Karpas-422 (cell line): Measurements from ENCODE around the gene MEIG1. TPM values are rescaled to one million over a fixed set of nuclear protein-coding genes. Genes with fewer than 3 reads are reported as not detected.

Experiments used
- DNase-seq: peaks from one replicate; pipeline ENCODE4 v3.0.0-alpha.2; 2015
- H2AFZ ChIP-seq: fragments of 200-600 bp; sonication (generic); 2 replicates; pipeline ENCODE4 v1.6.1; 2014; ENCODE audit warnings: antibody characterized with exemption, low read length, mixed read lengths
- H3K27ac ChIP-seq: fragments of 200-600 bp; sonication (generic); 2 replicates; pipeline ENCODE4 v1.5.1; 2014; ENCODE audit warnings: mild to moderate bottlenecking, low read length, moderate library complexity
- H3K27me3 ChIP-seq: fragments of 200-600 bp; sonication (generic); 2 replicates; pipeline ENCODE4 v1.6.1; 2014; ENCODE audit warnings: low read length, mixed read lengths
- H3K36me3 ChIP-seq: fragments of 200-600 bp; sonication (generic); 2 replicates; pipeline ENCODE4 v1.6.1; 2014; ENCODE audit warnings: low read length, mixed read lengths; ENCODE audit not compliant: insufficient read depth
- H3K4me1 ChIP-seq: fragments of 200-600 bp; sonication (generic); 2 replicates; pipeline ENCODE4 v1.6.1; 2014; ENCODE audit warnings: mild to moderate bottlenecking, low read length, mixed read lengths
- H3K4me2 ChIP-seq: fragments of 200-600 bp; sonication (generic); 2 replicates; pipeline ENCODE4 v1.6.1; 2014; ENCODE audit warnings: low read length, low read depth, mild to moderate bottlenecking; ENCODE audit not compliant: poor library complexity, severe bottlenecking
- H3K4me3 ChIP-seq: fragments of 200-600 bp; sonication (generic); 2 replicates; pipeline ENCODE4 v1.5.1; 2014; ENCODE audit warnings: mild to moderate bottlenecking, antibody characterized with exemption, low read length, mixed read lengths
- H3K79me2 ChIP-seq: fragments of 200-600 bp; sonication (generic); 2 replicates; pipeline ENCODE4 v1.6.1; 2014; ENCODE audit warnings: mild to moderate bottlenecking, low read length, mixed read lengths
- H3K9ac ChIP-seq: fragments of 200-600 bp; sonication (generic); 2 replicates; pipeline ENCODE4 v1.6.0; 2014; ENCODE audit warnings: low read length
- H3K9me2 ChIP-seq: fragments of 200-600 bp; sonication (generic), shearing (Covaris generic); replicated peaks from 2 replicates; pipeline ENCODE4 v1.6.0; 2014; ENCODE audit warnings: mild to moderate bottlenecking, low read length, moderate library complexity; ENCODE audit not compliant: insufficient read depth
- H3K9me3 ChIP-seq: fragments of 300-700, 200-600 bp; sonication (generic); 2 replicates; pipeline ENCODE4 v1.6.1; 2014; ENCODE audit warnings: low read length, mixed read lengths
- H4K20me1 ChIP-seq: fragments of 200-600 bp; sonication (generic); 2 replicates; pipeline ENCODE4 v1.6.1; 2014; ENCODE audit warnings: mild to moderate bottlenecking, antibody characterized with exemption, low read length, low read depth; ENCODE audit not compliant: insufficient read depth
- total RNA-seq: library from RNA; depleted of rRNA; stranded (reverse); fragments of >200 nt; shearing (Covaris generic); gene quantifications from 2 replicates; pipeline ENCODE4 v1.2.3, GENCODE V29; 2014; ENCODE audit warnings: low replicate concordance

The MEIG1 gene
- total RNA-seq, 1 experiment from 2014 or later = 2.6 TPM

- no peak overlapping the region for H3K27ac ChIP-seq
- DNase-seq = no peak
- peaks cover 42% of the 10 kb centered on the region for H3K36me3 ChIP-seq
- peaks cover 19% of the 10 kb centered on the region for H3K4me1 ChIP-seq
- no peaks in the 10 kb centered on the region for H3K9me2 ChIP-seq
- H3K4me2 ChIP-seq = no peak overlapping the region
- no peak overlapping the region for H3K9ac ChIP-seq
- H2AFZ ChIP-seq = no peak overlapping the region
- peaks cover 7% of the 10 kb centered on the region for H4K20me1 ChIP-seq
- no peaks in the 10 kb centered on the region for H3K9me3 ChIP-seq
- H3K79me2 ChIP-seq = peaks cover 66% of the 10 kb centered on the region
- no peak overlapping the region for H3K4me3 ChIP-seq
- H3K27me3 ChIP-seq = no peaks in the 10 kb centered on the region
These were observed 11.9 kb upstream of the MEIG1 start for GRCh38 chr10:14947268-14947667.

GRCh38 chr10:14949291-14949690 is 9.9 kb upstream of the MEIG1 start:
- H3K4me2 ChIP-seq = no peak overlapping the region

GRCh38 chr10:14952851-14953423 is 6.3 kb upstream of the MEIG1 start:
- H3K4me2 ChIP-seq = peak overlapping the region; percentile 75
- H3K36me3 ChIP-seq = peaks cover 18% of the 10 kb centered on the region
- no peaks in the 10 kb centered on the region for H3K9me3 ChIP-seq
- DNase-seq = peak; percentile 52
- peak overlapping the region; percentile 85 for H3K27ac ChIP-seq
- peaks cover 63% of the 10 kb centered on the region for H3K79me2 ChIP-seq
- H3K27me3 ChIP-seq = no peaks in the 10 kb centered on the region
- peak overlapping the region; percentile 79 for H3K4me3 ChIP-seq
- no peaks in the 10 kb centered on the region for H3K9me2 ChIP-seq
- peak overlapping the region; percentile 85 for H3K9ac ChIP-seq
- H2AFZ ChIP-seq = no peak overlapping the region
- peaks cover 33% of the 10 kb centered on the region for H3K4me1 ChIP-seq
- peaks cover 7% of the 10 kb centered on the region for H4K20me1 ChIP-seq

More at GRCh38 chr10:14949291-14949690, 9.9 kb upstream of the MEIG1 start:
- H3K4me1 ChIP-seq = peaks cover 25% of the 10 kb centered on the region
- no peak overlapping the region for H2AFZ ChIP-seq
- H3K27me3 ChIP-seq = no peaks in the 10 kb centered on the region
- H4K20me1 ChIP-seq = peaks cover 7% of the 10 kb centered on the region
- H3K9me3 ChIP-seq = no peaks in the 10 kb centered on the region
- peaks cover 82% of the 10 kb centered on the region for H3K79me2 ChIP-seq
- peaks cover 42% of the 10 kb centered on the region for H3K36me3 ChIP-seq
- H3K27ac ChIP-seq = no peak overlapping the region
- DNase-seq = no peak
- no peak overlapping the region for H3K4me3 ChIP-seq
- no peak overlapping the region for H3K9ac ChIP-seq
- H3K9me2 ChIP-seq = no peaks in the 10 kb centered on the region

GRCh38 chr10:14953424-14954000 is 5.7 kb upstream of the MEIG1 start:
- peak overlapping the region; percentile 79 for H3K4me3 ChIP-seq
- DNase-seq = peak; percentile 62

GRCh38 chr10:14954001-14954770 is 5.0 kb upstream of the MEIG1 start, which contains the start of gene DCLRE1C:
TSS of gene DCLRE1C (minus strand) at chr10:14954096. CDS start at chr10:14954010, 86 bp downstream.
- H3K9me3 ChIP-seq = no peaks in the 10 kb centered on the region
- peaks cover 52% of the 10 kb centered on the region for H3K79me2 ChIP-seq
- peak within 1 kb of the TSS; percentile 85 for H3K9ac ChIP-seq
- peaks cover 37% of the 10 kb centered on the region for H3K4me1 ChIP-seq
- peak within 1 kb of the TSS; percentile 85 for H3K27ac ChIP-seq
- peak within 1 kb of the TSS; percentile 79 for H3K4me3 ChIP-seq
- H2AFZ ChIP-seq = peak within 1 kb of the TSS; percentile 76; the same call in 1 of the 2 replicates
- H3K36me3 ChIP-seq = peaks cover 8% of the 10 kb centered on the region
- peak within 1 kb of the TSS; percentile 75 for H3K4me2 ChIP-seq
- peak; percentile 96 for DNase-seq
- peaks cover 7% of the 10 kb centered on the region for H4K20me1 ChIP-seq
- no peaks in the 10 kb centered on the region for H3K27me3 ChIP-seq
- no peaks in the 10 kb centered on the region for H3K9me2 ChIP-seq

More at GRCh38 chr10:14953424-14954000, 5.7 kb upstream of the MEIG1 start:
- H3K27me3 ChIP-seq = no peaks in the 10 kb centered on the region
- H3K9me3 ChIP-seq = no peaks in the 10 kb centered on the region
- H4K20me1 ChIP-seq = peaks cover 7% of the 10 kb centered on the region
- H3K4me2 ChIP-seq = peak overlapping the region; percentile 75
- peaks cover 13% of the 10 kb centered on the region for H3K36me3 ChIP-seq
- H3K79me2 ChIP-seq = peaks cover 57% of the 10 kb centered on the region
- peak overlapping the region; percentile 85 for H3K9ac ChIP-seq
- H3K4me1 ChIP-seq = peaks cover 33% of the 10 kb centered on the region
- H3K27ac ChIP-seq = peak overlapping the region; percentile 85
- peak overlapping the region; percentile 76; the same call in 1 of the 2 replicates for H2AFZ ChIP-seq
- no peaks in the 10 kb centered on the region for H3K9me2 ChIP-seq

- H3K9me2 ChIP-seq = no peaks in the 10 kb centered on the region
- no peaks in the 10 kb centered on the region for H3K27me3 ChIP-seq
- H3K4me3 ChIP-seq = peak overlapping the region; percentile 79
- no peaks in the 10 kb centered on the region for H3K9me3 ChIP-seq
- peaks cover 37% of the 10 kb centered on the region for H3K4me1 ChIP-seq
- peak overlapping the region; percentile 85 for H3K9ac ChIP-seq
- H3K4me2 ChIP-seq = peak overlapping the region; percentile 75
- peak overlapping the region; percentile 85 for H3K27ac ChIP-seq
- DNase-seq = no peak
- H3K36me3 ChIP-seq = peaks cover under 1% of the 10 kb centered on the region
- H4K20me1 ChIP-seq = peaks cover 3% of the 10 kb centered on the region; the same call in 1 of the 2 replicates
- H2AFZ ChIP-seq = no peak overlapping the region
- H3K79me2 ChIP-seq = peaks cover 44% of the 10 kb centered on the region
These were observed 4.3 kb upstream of the MEIG1 start for GRCh38 chr10:14954934-14955333.

GRCh38 chr10:14958872-14959220 is 342 bp upstream of the MEIG1 start:
- peak overlapping the region; percentile 85 for H3K4me3 ChIP-seq
- H4K20me1 ChIP-seq = no peaks in the 10 kb centered on the region
- H3K9ac ChIP-seq = peak overlapping the region; percentile 91

GRCh38 chr10:14967897-14968296 is 8.7 kb downstream of the MEIG1 start:
- Histone ChIP-seq H3K4me3 (no peak overlapping the region), H3K27me3 (no peaks in the 10 kb centered on the region), H3K4me1 (peaks cover 6% of the 10 kb centered on the region; the same call in 1 of the 2 replicates), H3K36me3 (no peaks in the 10 kb centered on the region), H2AFZ (no peak overlapping the region), H3K4me2 (no peak overlapping the region), H4K20me1 (no peaks in the 10 kb centered on the region), H3K9ac (no peak overlapping the region), H3K27ac (no peak overlapping the region), H3K9me2 (no peaks in the 10 kb centered on the region), H3K79me2 (no peaks in the 10 kb centered on the region), H3K9me3 (no peaks in the 10 kb centered on the region)
- no peak for DNase-seq

More at GRCh38 chr10:14958872-14959220, 342 bp upstream of the MEIG1 start:
- no peak for DNase-seq
- no peaks in the 10 kb centered on the region for H3K36me3 ChIP-seq
- no peaks in the 10 kb centered on the region for H3K9me2 ChIP-seq
- H3K27ac ChIP-seq = no peak overlapping the region
- H3K27me3 ChIP-seq = no peaks in the 10 kb centered on the region
- peak overlapping the region; percentile 93 for H2AFZ ChIP-seq
- H3K4me1 ChIP-seq = peaks cover 21% of the 10 kb centered on the region
- H3K4me2 ChIP-seq = peak overlapping the region; percentile 86
- H3K79me2 ChIP-seq = peaks cover 5% of the 10 kb centered on the region; the same call in 1 of the 2 replicates
- H3K9me3 ChIP-seq = no peaks in the 10 kb centered on the region
